Activated naive CD4-positive, alpha-beta T cell treated with Interleukin-2 at 50 U/mL for 16 hours (primary cell): ENCODE results near the gene ASB18.

Experiments
- DNase-seq: peaks from one replicate; pipeline ENCODE4 v3.0.0-alpha.2; 2020

Gene ASB18

DNA sequence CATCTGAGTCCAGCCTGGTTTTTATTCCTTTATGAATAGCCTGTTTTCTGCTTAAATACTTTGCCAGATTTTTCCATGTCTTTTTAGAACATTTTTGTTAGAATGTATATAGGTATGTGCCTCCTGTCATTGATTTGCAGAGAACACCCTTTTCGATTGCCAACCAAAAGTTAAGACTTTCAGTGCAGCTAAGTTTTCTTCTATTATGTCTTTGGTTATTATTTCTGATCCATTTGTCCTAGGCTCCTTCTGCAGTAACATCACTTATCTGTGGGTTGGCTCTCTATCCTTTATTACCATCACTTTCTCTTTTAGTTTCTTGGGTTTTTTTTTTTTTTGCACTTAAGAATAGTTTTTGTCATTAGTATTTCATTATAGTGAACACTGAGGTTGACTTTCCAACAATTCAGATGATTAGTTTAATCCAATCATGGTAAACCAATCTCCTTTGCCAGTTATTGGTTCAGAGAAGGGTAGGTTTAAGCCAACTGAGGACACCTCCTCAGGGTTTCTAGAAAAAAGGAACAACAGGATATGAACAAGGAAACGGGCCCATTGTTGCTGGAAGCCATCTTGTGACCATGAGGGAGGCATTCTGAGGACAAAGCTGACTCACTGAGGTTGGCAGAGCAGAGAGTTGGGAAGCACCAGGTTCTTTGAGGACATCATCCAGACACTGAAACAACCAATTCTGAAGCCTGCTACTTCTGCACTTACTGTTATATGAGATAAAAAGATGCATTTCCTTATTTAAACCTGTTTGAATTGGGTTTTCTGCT lies 58.1 kb downstream of the ASB18 start:
- DNase-seq, result no peak

DNA sequence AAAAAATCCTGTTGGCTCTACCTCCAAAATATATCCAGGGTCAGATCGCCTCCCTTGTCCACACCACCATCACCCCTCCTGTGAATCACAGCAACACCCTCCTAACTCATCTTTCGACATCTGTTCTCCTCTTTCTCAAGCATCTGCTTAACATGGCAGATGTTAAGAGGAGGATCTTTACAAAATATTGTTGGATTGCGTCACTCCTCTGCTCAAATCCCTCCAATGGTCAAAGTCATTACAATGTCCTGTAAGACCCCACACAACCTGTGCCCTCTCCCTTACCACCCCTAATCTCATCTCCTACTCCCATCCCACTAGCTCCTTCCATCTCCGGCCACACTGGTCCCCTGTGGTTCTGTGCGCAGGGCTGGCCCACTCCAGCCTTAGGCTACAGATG lies 59.3 kb downstream of the ASB18 start:
- DNase-seq, result no peak

DNA sequence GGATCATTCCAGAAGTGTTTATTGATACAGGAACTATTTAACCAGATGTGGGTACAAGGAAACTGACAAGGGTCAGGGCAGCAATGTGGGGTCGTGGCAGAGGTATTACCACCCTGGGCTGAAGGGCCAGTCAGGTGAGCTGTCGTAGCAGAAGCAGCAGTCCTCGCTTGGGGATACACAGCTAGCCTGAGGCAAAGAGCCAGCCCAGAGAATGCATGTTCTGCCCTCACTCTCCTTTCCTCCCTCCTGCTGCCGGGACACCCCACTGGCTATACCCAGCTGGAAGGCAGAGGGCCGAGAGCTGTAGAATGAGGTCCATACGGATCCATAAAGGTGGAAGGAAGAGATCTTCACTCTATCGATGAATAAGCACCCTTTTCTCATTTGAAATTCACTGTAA lies 63.8 kb downstream of the ASB18 start:
- no peak for DNase-seq

DNA sequence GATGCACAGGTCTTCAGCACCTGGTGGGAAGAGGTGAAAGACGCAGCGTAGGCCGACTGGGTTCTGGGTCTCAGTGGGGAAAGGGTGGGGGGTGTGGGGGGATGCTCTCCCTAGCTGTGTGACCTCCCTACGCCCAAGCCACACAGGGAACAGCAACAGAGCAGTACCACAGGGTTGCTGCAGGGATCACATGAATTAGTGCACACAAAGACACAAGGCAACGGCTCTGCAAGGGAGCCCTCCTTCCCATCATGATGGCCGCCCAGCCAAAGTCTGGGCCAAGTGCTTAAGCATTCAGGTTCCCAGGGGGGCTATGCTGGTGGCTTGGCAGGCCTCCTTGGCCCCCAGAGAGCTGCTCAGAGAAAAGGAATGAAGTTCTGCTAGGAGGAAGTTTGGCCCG lies 67.8 kb downstream of the ASB18 start:
- no peak for DNase-seq

DNA sequence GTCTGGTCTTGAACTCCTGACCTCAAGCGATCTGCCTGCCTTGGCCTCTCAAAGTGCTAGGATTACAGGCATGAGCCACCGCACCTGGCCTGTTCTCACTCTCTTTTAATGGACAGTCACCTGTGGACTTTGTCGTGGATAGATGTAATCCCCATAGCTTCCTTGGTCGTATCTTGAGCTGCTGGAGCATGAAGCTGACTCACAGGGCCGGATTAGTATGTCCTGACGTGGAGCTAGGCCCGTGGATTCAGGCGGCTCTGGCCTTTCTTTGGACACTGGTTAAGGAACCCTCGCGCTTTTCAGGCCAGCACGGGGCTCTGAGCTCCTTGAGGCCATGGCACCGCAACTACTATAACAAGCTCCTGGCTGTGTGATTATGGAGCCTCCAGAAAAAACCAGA lies 68.5 kb downstream of the ASB18 start:
- DNase-seq, result no peak

DNA sequence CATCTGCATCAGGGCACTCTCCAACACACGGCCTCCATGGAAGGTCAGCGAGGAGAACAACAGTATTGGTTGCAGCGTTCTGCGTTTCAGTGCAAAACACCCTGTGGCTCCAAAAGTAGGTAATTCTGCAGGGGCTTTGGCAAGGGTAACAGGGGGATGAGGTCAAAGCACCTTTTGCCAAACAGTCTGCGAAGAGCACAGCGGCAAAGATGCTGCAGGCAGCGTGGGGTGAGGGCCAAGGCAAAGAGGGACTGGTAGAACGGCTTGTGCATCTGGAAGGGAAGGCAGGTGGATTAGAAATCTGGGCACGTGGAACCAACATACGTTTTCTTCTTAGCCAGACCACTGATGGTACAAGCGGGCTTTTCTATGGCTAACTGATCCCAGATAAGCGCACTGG lies 69.4 kb downstream of the ASB18 start:
- DNase-seq, result no peak

DNA sequence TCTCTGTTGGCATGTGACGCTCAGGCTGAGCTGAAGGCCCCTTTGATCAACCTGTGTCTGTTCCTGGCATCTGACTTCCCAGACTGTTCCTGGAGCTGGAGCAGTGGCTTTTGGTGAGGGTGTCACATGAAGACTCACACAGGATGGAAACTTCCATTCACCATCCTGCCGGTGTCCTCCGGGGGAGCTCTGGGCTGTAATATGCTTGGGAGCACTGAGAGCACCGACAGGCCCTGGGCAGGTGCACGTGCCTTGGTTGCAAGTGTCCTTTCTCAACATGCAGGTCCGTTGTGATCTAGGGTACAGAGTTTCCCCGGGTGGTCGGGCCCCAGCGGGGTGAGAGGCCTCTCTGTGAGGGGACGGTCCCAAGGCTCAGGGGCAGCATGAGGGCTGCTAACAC lies 71.2 kb downstream of the ASB18 start:
- no peak for DNase-seq

DNA sequence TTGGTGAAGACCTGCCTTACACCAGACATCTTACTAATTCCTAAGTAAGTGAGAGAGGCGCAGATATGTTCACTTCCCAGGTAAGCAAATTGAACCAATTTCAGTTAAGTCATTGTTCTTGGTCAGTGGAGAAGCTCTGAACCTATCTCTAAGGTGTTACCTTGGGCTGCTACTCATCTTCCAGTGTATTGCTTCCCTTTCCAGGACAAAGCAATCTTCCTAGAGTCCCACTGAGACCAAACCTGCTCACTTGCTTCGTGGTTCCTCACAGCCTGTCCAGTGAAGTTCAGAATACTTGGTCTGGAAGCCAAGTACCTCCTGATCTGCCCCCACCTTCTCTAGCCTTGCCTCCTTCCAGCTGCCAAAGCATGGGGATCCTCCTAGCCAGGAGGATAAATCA lies 73.5 kb downstream of the ASB18 start:
- DNase-seq, result no peak

DNA sequence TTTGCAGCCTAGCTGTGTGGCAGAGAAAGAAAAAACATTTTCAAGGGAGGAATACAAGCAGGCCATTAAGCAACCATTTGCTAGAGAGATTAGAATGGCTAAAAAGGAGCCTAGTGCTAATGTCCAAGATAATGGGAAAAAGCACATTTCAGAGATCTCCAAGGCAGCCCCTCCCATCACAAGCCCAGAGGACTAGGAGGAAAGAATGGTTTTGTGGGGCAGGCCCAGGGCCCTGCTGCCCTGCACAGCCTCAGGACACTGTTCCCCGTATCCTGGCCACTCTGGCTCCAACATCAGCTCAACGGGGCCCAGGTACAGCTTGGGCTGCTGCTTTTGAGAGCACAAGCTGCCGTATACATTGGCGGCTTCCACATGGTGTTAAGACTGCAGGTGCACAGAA lies 79.5 kb downstream of the ASB18 start:
- DNase-seq, result no peak

DNA sequence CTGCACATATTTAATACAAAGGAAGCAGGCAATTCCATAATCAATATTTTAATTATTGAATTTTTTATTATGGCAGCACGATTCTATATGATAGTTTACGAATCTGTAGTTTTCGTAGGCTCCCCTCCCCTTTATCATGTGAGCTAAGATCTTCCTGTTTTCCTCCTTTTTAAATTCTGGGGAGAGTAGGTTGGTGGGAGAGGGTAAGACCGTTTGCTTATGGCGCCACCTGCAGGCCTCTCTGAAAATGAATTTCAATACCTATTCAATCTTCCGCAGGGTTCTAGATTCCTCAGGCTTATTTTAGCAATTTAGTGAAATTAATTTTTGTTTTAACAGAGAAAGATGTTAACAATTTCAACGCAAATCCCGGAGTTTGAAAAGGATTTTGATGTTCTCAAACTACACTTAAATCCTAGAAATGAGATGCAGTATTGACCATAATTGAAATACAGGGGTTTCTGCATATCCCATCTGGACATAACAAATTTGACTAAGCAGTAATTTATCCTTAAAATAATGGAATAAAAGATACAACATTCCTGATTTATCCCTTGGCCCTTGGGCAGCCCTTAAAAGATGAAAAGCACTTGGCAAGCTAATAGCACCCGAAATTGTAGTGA lies 83.3 kb downstream of the ASB18 start:
- peak; percentile 13 for DNase-seq

DNA sequence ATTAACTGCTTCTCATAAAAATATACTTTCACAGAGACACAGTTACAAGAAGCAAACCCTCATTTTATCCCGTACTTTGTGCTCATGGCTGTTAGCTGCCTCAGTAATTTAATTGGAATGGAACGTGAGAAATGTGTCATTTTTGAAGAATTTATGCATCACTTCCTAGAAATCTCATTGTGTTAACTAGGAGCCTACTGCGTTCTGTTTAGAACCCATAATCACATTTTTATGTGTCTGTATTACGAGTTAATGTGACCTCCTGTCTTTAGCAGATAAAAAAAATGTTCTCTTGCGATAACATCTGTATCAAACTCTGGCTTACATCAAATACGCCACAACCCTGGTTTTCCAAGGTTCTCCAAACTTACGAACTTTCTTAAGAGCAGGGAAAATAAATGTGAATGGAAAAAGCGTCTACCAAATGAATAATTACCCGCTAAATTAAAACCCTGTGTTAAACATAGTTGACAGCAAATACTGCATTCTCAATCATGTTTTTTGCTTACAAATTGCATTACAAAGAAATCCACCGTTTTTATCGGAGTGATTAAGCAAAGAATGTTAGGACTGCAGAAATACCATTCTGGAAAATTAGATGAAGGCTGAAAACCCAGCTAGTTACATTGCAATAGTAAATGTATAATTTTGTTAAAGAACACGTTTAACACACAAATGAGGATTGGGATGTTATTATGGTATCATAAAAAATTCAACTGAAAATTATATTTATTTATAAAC lies 84.0 kb downstream of the ASB18 start:
- no peak for DNase-seq

DNA sequence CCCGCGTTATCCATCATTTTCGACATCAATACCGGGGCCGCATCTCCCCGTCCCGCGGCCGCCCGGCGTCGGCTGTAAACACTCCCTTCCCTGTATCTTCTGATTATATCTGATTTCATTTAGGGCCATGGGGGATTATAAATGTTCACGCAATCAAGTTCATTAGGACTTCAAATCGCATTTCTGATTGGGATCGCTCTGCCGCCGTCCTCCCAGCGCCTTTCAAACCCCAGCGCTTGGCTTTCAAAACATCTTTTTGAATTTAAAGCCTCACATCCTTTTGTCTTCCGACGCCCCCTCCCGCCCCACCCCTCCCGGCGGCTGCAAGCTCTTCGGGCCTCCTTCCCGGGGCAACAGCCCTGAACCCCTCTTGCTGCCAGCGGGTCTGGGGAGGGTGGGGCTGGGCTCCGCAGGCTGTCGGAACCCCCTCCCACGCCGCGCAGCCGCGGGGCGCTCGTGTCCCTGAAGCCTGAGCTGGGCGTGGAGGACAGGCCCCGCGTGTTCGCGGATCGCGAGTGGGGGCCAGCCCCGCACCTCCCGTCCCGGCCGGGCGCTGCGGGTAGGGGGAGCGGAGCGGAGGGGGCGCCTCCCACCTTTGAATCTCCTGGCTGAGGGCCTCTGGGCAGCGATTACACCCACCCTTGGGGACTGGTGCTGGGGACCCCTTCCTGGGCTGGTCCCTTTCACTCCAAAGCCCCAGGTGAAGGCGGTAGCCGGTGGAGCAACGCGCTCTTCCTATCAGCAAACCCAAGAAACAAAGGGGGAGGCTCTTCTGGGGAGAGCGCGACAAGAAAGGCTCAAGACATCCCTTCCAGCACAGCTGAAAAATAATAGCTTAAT lies 84.8 kb downstream of the ASB18 start:
- no peak for DNase-seq

DNA sequence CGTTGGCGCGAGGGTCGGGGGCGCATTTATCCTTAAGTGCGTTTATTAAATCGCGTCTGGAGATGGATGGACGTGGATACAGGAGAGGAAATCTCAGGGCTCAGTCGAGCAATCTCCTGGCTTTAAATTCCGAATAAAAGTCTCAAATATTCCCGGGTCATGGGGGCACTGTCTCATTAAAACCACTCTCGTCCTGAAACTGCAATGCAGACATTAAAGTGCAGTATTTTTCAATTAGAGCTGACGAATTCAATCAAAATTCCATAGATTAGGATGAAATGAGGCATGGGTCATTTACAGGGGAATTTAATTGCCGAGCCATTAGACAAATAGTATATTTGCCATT lies 85.3 kb downstream of the ASB18 start:
- no peak for DNase-seq

DNA sequence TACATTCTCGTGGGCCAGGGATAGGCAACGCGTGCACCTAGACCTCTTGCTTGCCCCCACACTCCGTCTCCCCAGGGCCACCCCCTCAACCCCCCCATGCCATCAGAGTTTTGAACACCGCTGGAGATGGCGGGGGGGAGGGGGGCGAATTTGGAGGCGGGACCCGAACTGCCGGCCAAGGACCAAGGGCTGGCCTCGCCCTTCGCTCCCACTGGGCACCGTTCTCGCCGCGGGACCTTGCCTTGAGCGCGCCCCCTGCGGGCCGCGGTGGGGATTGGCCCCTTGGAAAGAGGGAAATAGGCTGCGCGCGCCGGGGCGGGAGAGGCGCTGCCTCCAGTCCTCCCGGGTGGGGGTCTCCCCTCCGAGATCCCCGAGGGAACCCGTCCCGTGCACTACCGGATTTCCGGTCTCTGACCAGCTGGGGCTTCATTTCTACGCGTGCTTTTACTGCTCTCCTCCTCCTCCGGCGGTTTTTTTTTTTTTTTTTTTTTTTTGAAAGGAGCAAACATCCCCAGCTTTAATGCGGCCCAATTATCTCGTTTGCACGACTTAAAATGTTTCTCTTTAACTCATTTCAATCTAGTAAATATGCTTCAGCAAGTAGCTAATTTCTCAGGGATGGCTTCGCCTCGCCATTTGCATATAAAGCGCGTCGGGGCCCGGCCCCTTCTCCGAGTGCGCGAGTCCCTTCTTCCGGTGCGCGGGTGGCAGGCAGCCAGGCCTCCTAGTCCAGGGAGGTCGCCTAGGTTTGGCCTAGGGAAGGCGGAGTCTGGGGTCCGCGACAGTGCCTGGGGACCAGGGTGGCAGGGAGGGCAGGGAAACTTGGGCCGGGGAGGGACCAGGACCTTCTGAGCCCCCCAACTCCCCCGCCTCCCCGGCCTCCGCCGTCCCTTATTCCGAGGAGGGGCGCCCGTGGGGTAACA lies 86.0 kb downstream of the ASB18 start:
- DNase-seq, result peak; percentile 12

DNA sequence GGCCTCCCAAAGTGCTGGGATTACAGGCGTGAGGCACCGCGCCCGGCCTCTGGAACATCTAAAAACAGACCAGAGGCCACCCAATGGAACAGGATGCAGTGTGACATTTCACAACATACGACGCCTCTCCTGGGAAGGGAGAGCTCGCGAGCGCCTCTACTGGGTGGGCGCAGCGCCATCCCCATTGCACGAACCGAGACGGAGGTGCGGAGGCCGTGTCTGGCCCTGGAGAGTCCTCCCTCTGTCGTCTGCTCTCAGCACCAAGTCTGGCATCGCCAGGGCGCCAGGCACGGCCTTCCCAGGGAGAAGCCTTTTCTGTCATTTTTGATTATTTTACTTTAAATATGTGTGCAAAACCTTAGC lies 86.6 kb downstream of the ASB18 start:
- peak; percentile 18 for DNase-seq

DNA sequence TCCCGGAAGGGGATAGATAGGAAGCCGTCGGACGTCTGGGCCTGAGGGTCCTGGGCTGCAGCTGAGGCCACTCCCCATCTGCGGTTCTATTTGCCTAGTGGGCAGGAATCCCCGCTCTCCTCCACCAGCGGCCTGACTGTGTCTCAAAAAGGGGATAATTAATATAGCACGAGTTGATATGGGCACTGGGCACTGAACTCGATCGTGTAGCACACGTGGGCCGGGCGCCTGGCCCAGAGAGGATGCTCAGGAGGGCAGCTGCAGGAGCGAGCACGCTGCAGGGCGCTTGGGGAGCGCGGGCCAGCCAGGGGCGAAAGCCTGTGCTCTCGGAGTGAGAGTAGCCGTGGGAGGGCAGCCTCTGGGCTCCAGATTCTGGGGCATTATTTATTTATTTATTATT lies 87.3 kb downstream of the ASB18 start:
- no peak for DNase-seq

DNA sequence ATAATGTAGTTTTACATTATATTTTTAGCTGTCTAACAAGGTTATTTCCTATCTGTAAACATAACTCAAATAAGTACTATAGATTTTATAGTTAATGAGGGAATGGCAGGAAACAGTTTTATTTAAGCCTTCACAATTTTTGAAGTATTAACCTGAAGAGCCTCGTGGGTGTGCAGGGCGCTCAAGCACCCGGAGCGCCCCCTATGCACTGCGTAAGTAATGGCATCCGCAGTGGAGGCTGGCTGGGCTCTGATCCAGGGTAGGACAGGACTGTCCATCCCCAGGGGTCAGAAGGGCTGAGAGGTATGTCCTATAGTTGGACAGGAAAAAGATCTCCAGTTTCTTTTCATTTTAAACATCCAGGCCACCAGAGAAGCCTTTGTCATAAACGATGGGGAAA lies 87.8 kb downstream of the ASB18 start:
- no peak for DNase-seq

DNA sequence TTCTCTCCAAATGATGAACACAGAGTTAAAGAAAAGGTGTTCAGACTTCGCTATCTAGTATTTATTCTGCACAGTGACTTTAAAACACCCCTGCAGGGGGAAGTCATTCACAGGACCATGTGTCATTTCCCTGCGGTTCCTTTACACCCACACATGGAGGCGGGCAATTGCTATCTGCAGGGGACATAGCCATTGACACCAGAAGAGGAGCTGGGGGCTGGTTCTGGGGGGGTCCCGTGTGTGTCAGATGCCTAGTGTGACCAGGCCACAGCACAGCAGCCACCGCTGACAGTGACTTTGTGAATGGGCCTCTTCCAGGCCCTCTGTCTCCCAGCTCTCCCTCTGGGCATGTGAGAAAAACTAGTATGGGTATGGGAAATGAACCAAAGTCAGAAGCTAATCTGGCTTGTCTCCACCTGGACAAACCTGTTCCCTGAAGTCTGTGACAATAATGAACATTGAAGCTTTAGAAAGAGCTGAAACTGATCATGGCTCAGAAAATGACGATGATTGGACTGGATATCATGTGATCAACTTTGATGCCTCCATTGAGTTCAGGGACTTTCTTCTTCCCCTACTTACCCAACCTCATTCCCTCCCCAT lies 88.6 kb downstream of the ASB18 start:
- DNase-seq, result no peak

DNA sequence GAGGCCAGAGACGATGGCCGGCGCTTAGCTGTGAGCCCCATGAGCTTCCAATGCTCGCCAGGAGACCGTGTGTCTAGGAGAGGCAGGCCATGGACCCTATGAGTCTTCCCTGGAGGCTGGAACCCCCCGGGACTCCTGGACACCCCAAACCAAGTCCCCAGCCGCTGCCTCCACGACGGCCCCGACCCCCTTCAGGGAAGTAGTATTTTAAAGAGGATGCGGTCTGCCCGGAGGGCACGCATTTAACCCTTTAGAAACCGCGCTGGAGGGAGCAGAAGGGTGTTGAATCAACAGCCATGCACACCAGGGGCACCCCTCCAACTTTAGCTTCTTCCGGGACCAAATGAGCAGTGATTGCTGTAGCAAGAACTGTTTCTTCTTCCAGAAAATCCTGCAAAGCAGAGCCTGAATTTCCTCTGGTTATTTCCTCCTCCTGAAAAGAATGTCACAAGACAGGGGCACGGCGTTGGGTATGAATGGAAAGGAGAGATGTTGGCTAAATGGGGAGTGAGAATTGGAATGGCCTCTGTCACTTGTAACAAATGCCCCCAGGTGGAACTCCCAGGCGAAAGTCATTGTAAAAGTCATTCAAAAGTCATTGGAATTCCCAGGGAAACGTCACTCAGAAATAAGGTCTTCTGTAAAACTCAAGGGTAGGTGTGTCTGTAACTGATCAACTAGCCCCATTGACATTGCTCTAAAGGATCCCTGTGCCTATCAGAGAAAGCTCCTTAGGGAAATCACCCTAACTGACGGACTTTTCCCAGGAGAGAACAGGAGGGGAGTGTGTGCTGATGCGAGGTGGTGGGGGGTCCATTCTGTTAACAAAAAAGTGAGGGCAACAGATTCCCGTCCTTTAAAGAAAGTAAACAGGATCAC lies 90.2 kb downstream of the ASB18 start:
- no peak for DNase-seq

DNA sequence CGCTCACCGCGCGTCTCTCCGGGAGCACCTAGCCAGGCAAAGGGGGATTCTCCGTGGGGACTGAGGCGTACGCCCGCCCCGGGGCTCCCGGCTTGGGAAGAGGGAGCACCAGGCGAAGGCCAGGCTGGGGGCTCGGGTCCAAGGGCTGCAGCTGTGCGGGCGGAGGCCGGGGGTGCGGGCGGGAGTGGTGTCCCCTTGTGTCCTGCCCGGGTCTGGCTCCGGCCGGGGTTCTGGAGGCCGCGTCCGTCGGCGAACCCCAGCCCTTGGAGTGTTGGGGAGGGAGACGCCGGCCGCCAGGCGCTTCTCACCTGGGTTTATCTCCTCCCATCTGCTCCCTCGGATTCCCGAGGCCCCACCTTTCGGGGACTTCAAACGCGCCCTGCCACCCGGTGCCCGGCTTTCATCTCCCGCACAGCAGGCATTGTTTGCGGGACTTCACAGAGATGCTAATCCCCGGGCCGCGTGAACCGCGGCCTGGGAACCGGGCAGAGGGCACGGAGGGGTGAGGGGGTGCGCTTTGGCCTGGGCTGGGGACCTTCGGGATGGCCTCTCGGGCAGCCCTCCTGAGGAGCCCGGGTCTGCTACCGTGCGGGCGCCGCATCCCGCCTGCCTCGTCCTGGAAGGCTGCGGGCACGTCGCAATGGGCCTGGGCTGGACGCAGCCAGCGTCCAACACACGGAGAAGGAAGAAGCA lies 91.0 kb downstream of the ASB18 start:
- DNase-seq, result no peak
